Spleen (tissue), 11 donors: ENCODE measurements around the gene GMDS. TPM values are rescaled to one million over a fixed set of nuclear protein-coding genes. Genes with fewer than 3 reads are reported as not detected.

Experiments used
- DNase-seq: peaks from one replicate; pipeline ENCODE4 v3.0.0-alpha.2; 2020
- H3K27ac ChIP-seq, 8 donors: fragments of 200-600 bp; sonication (generic) in 7 of 8; 1 replicate in 4 of 8; 2 replicates in 4 of 8; pipeline versions ENCODE4 v1.5.0 to v1.8.0; 2016 to 2021; ENCODE audit warnings: inconsistent platforms in 4 of 8, mild to moderate bottlenecking in 4 of 8, moderate library complexity in 1 of 8
- H3K27me3 ChIP-seq, 7 donors: fragments of 200-600 bp; sonication (generic) in 6 of 7; replicated peaks in 1 of 7; 1 replicate in 4 of 7; 2 replicates in 3 of 7; pipeline versions ENCODE4 v1.5.0 to v1.8.0; 2016 to 2021; ENCODE audit warnings: inconsistent platforms in 3 of 7, mild to moderate bottlenecking in 1 of 7
- H3K36me3 ChIP-seq, 6 donors: fragments of 200-600 bp; sonication (generic) in 5 of 6; 1 replicate in 4 of 6; 2 replicates in 2 of 6; pipeline versions ENCODE4 v1.5.0 to v1.8.0; 2016 to 2021; ENCODE audit warnings: inconsistent platforms in 2 of 6
- H3K4me1 ChIP-seq, 6 donors: fragments of 200-600 bp; sonication (generic) in 5 of 6; 1 replicate in 3 of 6; 2 replicates in 3 of 6; pipeline versions ENCODE4 v1.5.0 to v1.8.0; 2016 to 2021; ENCODE audit warnings: inconsistent platforms in 3 of 6
- H3K4me3 ChIP-seq, 8 donors: fragments of 200-600 bp; sonication (generic) in 7 of 8; 1 replicate in 4 of 8; 2 replicates in 4 of 8; pipeline versions ENCODE4 v1.5.0 to v1.8.0; 2016 to 2021; ENCODE audit warnings: inconsistent platforms in 4 of 8, mild to moderate bottlenecking in 4 of 8, moderate library complexity in 2 of 8
- H3K9me3 ChIP-seq, 8 donors: fragments of 200-600 bp; sonication (generic) in 7 of 8; 1 replicate in 4 of 8; 2 replicates in 4 of 8; pipeline versions ENCODE4 v1.5.0 to v1.8.0; 2016 to 2021; ENCODE audit warnings: inconsistent platforms in 4 of 8
- POLR2A ChIP-seq, 3 donors: fragments of 450-650 bp; IDR thresholded peaks; one replicate each; pipeline ENCODE4 v1.5.1; 2017; ENCODE audit warnings: antibody characterized with exemption in 3 of 3, mild to moderate bottlenecking in 1 of 3
- POLR2AphosphoS5 ChIP-seq, 3 donors: sonication (generic); formaldehyde crosslinking; IDR thresholded peaks; one replicate each; pipeline ENCODE4 v1.5.1; 2017; ENCODE audit warnings: antibody characterized with exemption in 3 of 3
- WGBS, 5 donors: extraction: QIAGEN DNeasy Blood & Tissue Kit in 3 of 5; methylation state at CpG; one replicate each; pipeline versions ENCODE4 v1.1.5 to v1.1.7; 2013 to 2018; 5-methylcytosine and 5-hydroxymethylcytosine counted together
- intact Hi-C: fragments of 100-400 bp; cut with DNase I; formaldehyde crosslinking; loops from one replicate; pipeline ENCODE4 v1.15.0; 2023; ENCODE audit warnings: low total_unique reads
- polyA plus RNA-seq, 3 donors: library from polyadenylated mRNA; stranded (reverse); fragments of 200-250 nt; gene quantifications; one replicate each; pipeline ENCODE4 v1.2.1, GENCODE V29; 2013
- total RNA-seq, 7 donors: library from RNA; depleted of rRNA in 3 of 7; stranded (reverse); fragments of >200 nt in 3 of 7; fragmentation: NEBNext Ultra II Directional in 4 of 7; extraction: Animal tissue kit (Norgen Biotek cat#: 25700) in 4 of 7; gene quantifications; one replicate each; pipeline versions ENCODE4 v1.1.0 to v1.2.1, GENCODE V29; 2016 to 2021
- TF ChIP-seq, protein P1 (sequence below), 11 experiments: fragments of 200-600 bp in 7 of 11; fragments of 450-650 bp in 4 of 11; sonication (generic) in 4 of 11; IDR thresholded peaks in 8 of 11; conservative IDR thresholded peaks in 3 of 11; 1 replicate in 7 of 11; 2 replicates in 4 of 11; pipeline versions ENCODE4 v1.4.0 to v1.8.0; 2016 to 2021; ENCODE audit warnings: antibody characterized with exemption in 11 of 11, inconsistent platforms in 4 of 11, mild to moderate bottlenecking in 1 of 11
- donor health status: healthy with polysubstance abuse.
- donor health status: DM: no; HTN: no; CAD: no; lungs with moderate emphysema.
- donor health status: DM: no; HTN: no; CAD: no.
- donor health status: Bipolar disorder and iron deficiency.
- donor health status: healthy.
- donor health status: DM: no; HTN: no; CAD: no.
- donor health status: DM: yes; HTN: yes; CAD: no.

GMDS gene
- total and polyA plus RNA-seq, 10 donors = 9.1 to 30.8 (median 17.7) TPM

DNA sequence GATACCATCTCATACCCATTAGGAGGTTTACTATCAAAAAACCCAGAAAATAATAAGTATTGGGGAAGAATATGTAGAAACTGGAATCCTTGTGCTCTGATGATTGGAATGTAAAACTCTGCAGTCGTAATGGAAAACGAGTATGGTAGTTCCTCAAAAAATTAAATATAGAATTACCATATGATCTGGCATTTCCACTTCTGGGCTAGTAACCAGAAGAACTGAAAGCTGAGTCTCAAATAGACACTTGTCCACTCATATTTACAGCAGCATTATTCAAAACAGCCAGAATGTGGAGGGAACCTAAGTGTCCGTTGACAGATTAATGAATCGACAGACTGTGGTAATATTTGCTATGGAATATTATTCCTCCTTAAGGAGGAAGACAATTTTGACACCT lies 591.4 kb downstream of the GMDS start:
- Histone ChIP-seq H3K27ac (no peak overlapping the region), H3K4me1 (no peaks in the 10 kb centered on the region), H3K9me3 (no peaks in the 10 kb centered on the region), H3K4me3 (no peak overlapping the region), H3K27me3 (no peaks in the 10 kb centered on the region), H3K36me3 (no peaks in the 10 kb centered on the region)
- intact Hi-C loops = no loop called here
- 67 to 75% (median 71%) methylated on average over 4 of the region's 4 CpGs for WGBS, 5 donors
- TF ChIP-seq, protein P1, sequence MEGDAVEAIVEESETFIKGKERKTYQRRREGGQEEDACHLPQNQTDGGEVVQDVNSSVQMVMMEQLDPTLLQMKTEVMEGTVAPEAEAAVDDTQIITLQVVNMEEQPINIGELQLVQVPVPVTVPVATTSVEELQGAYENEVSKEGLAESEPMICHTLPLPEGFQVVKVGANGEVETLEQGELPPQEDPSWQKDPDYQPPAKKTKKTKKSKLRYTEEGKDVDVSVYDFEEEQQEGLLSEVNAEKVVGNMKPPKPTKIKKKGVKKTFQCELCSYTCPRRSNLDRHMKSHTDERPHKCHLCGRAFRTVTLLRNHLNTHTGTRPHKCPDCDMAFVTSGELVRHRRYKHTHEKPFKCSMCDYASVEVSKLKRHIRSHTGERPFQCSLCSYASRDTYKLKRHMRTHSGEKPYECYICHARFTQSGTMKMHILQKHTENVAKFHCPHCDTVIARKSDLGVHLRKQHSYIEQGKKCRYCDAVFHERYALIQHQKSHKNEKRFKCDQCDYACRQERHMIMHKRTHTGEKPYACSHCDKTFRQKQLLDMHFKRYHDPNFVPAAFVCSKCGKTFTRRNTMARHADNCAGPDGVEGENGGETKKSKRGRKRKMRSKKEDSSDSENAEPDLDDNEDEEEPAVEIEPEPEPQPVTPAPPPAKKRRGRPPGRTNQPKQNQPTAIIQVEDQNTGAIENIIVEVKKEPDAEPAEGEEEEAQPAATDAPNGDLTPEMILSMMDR (IDR thresholded peaks at IDR 0.05 in 8 of 11, conservative IDR thresholded peaks at IDR 0.05 in 3 of 11) = no peak
- TF ChIP-seq POLR2AphosphoS5 (IDR thresholded peaks at IDR 0.05) = no peak
- TF ChIP-seq POLR2A (IDR thresholded peaks at IDR 0.05) = no peak
- no peak for DNase-seq

- H3K9me3 ChIP-seq = no peaks in the 10 kb centered on the region
- no peaks in the 10 kb centered on the region for H3K36me3 ChIP-seq
- TF ChIP-seq, protein P1 (IDR thresholded peaks at IDR 0.05 in 8 of 11, conservative IDR thresholded peaks at IDR 0.05 in 3 of 11) = no peak
- TF ChIP-seq POLR2AphosphoS5 (IDR thresholded peaks at IDR 0.05) (no peak), POLR2A (IDR thresholded peaks at IDR 0.05) (no peak)
- no peak overlapping the region for H3K4me3 ChIP-seq
- intact Hi-C loops = no loop called here
- WGBS, 5 donors = 92 to 95% (median 94%) methylated on average over 10 of the region's 10 CpGs
- no peak overlapping the region for H3K27ac ChIP-seq
- no peak for DNase-seq
- no peaks in the 10 kb centered on the region for H3K27me3 ChIP-seq
- H3K4me1 ChIP-seq = no peaks in the 10 kb centered on the region
These were observed 592.6 kb downstream of the GMDS start for GRCh38 chr6:1652842-1653241.

GRCh38 chr6:1651362-1651761 lies 594.0 kb downstream of the GMDS start:
- H3K9me3 ChIP-seq = no peaks in the 10 kb centered on the region
- H3K27me3 ChIP-seq = no peaks in the 10 kb centered on the region
- H3K27ac ChIP-seq = no peak overlapping the region
- intact Hi-C loops = no loop called here
- H3K36me3 ChIP-seq = no peaks in the 10 kb centered on the region
- H3K4me1 ChIP-seq = no peaks in the 10 kb centered on the region
- WGBS, 5 donors = 92 to 98% (median 95%) methylated on average over 3 of the region's 3 CpGs
- H3K4me3 ChIP-seq = no peak overlapping the region
- no peak for DNase-seq
- TF ChIP-seq POLR2AphosphoS5 (IDR thresholded peaks at IDR 0.05) (no peak), POLR2A (IDR thresholded peaks at IDR 0.05) (no peak)
- TF ChIP-seq, protein P1 (IDR thresholded peaks at IDR 0.05 in 8 of 11, conservative IDR thresholded peaks at IDR 0.05 in 3 of 11) = no peak

DNA sequence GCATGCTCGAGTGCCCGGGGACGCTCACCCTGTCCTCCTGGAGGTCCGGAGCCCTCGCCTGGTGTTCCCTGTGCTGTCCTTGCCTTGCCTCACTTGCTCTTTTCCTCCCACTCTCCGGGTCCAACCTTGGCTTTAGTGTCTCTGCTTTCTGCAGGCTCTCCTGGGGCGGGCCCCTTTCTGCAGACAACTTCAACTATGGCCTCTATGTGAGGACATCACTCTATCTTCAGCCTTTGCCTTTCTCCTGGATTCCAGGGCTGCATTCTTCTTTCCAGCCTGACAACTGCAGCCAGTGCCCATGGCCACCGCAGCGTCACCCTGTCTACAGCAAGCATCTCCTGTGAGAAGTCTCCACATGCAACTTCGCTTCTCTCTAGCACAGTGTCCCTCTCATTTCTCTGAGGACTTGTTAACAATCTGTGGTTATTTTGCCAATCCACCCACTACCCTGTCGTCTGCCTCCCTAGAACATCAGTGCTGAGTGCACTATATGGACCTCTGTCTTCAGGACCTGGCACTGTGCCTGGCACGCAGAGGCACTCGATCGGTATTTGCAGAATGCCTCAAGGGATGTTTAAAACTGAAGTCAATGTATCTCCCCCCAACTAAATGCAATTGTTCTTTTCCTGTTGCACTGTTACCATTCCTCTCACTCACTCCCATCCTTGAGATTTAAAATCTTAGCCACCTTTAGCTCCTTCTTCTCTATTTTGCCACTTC lies 599.8 kb downstream of the GMDS start:
- H3K4me3 ChIP-seq = no peak overlapping the region
- peaks cover 0 to 6% (median 0%) of the 10 kb centered on the region in 6 donors for H3K4me1 ChIP-seq
- WGBS, 5 donors = 93 to 96% (median 93%) methylated on average over 14 of the region's 14 CpGs
- TF ChIP-seq, protein P1 (IDR thresholded peaks at IDR 0.05 in 8 of 11, conservative IDR thresholded peaks at IDR 0.05 in 3 of 11) = no peak
- TF ChIP-seq POLR2A (IDR thresholded peaks at IDR 0.05) = no peak
- no peak for TF ChIP-seq POLR2AphosphoS5 (IDR thresholded peaks at IDR 0.05)
- H3K36me3 ChIP-seq = no peaks in the 10 kb centered on the region
- intact Hi-C loops = no loop called here
- H3K27me3 ChIP-seq = no peaks in the 10 kb centered on the region
- no peaks in the 10 kb centered on the region for H3K9me3 ChIP-seq
- no peak overlapping the region for H3K27ac ChIP-seq
- DNase-seq = no peak
